Activated CD4-positive, alpha-beta T cell treated with anti-CD3 and anti-CD28 coated beads, Interleukin-2, amount 50 U/mL, for 24 hours (primary cell): Measurements from ENCODE around the gene SFXN4.
"Not testable (repeated sequence)": the region's sequence is repeated elsewhere in the genome, so short reads cannot be mapped to it uniquely, and the experiment has no call there.

Source experiments
- DNase-seq, 2 donors: peaks; one replicate each; pipeline ENCODE4 v3.0.0-alpha.2; 2020; ENCODE audit warnings: low read depth in 1 of 2, low spot score in 1 of 2

The SFXN4 gene

GRCh38 chr10:119190954-119191785 is 25.7 kb upstream of the SFXN4 start:
- no peak for DNase-seq

DNA sequence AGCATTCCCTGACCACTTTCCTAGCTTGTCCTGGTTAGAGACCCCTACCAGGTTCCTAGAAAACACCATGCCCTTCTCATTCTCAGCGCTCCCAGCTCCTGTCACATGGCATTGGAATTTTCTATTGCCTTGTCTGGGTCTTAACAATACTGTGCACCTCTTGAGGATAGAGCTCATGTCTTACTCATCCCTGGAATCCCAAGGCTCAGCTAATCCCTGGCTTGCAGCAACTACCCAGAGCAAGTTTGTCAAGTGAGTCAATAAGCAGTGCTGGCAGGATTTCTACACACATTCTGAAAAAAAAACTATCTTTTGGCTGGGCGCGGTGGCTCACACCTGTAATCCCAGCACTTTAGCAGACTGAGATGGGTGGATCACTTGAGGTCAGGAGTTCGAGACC is 24.8 kb upstream of the SFXN4 start:
- DNase-seq: no peak

- DNase-seq: no peak
These were observed 24.3 kb upstream of the SFXN4 start for GRCh38 chr10:119189811-119190282.

- DNase-seq: no peak
These were observed 18.3 kb upstream of the SFXN4 start for GRCh38 chr10:119183664-119184412.

- not testable (repeated sequence) for DNase-seq
These were observed 15.4 kb upstream of the SFXN4 start for GRCh38 chr10:119180850-119181400.

GRCh38 chr10:119178372-119179119 is 13.0 kb upstream of the SFXN4 start, which contains the start of gene PRDX3:
Gene PRDX3, minus strand, starts transcription at chr10:119178812. Its CDS starts 22 bp downstream, at chr10:119178790.
- DNase-seq: peak; percentile 86 to 89

GRCh38 chr10:119177708-119178371 is 12.3 kb upstream of the SFXN4 start:
- DNase-seq: no peak

DNA sequence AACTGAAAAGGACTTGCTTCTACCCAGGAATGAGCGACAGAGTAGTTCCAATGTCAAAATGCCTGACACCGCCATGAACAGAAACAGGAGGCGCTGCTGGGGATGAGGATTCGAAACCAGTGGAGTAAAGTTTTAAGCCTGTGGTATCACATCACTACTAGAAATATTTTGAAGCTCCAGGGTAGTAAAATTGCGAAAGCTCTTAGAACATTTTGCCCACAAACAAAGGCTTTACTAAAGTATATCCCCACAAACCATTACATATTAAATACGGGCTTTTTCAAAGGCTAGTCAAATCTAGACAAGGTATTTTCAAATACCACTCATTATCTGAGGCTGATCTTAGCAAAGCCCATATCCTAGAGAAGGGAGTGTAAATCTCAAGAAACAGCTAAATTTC is 10.7 kb upstream of the SFXN4 start:
- no peak for DNase-seq

- no peak for DNase-seq
These were observed 8.6 kb upstream of the SFXN4 start for GRCh38 chr10:119174109-119174508.

DNA sequence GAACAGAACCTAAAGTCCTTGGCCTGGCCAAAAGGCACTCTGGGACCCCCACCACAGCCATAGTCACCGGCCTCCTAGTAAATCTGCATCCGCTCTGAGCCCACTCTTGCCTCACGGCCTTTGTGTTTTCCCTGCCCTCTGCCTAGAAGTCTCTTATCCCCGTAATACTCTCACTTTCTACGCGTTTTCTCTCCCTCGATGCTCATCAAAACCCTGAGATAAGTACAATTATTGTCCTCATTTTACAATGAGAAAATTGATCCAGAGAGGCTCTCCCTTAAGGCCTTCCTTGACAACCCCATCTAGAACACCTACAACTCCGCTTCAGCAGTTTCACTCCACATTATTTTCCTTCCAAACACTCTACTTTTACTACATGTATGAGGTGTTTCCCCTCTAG is 1.5 kb upstream of the SFXN4 start:
- no peak for DNase-seq

DNA sequence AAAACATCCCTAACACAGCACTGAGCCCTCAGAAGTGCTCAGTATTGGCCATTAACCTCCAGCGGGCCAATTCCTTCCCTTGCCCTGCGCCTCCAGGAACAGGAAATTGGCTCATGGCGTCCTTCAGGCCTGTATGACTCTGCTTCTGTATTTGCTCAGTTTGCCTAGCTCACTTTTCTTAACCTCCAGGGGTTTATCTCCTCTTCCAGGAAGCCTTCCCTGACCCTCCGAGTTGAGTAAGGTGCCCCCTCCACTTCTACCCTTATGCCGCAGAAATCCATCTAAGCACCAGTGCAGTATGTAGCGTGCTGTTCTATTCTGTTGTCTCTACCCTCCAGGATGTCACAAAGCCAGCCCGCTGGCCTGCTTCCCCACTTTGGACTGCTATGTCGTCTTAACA is 1.1 kb upstream of the SFXN4 start:
- no peak for DNase-seq

DNA sequence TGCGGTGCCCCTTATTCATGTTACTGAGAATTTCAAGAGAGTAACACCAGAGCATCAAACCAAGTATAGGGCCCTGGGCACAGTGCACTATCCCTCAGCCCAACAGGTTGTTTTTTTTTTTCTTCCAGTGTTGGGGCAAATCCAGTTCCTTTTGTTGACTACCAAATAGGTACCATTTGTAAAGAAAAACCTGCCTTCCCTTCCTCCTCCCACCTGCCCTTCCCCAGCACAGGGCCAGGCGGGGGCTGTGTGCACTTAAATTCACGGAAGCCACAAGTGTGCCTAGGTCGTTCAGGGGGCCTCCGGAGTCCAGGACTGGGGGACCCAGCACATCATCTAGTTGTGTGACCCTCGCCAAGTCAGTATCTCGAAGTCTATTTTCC is 595 bp upstream of the SFXN4 start:
- DNase-seq: no peak

GRCh38 chr10:119162452-119163092 is 2.9 kb downstream of the SFXN4 start:
- no peak for DNase-seq

DNA sequence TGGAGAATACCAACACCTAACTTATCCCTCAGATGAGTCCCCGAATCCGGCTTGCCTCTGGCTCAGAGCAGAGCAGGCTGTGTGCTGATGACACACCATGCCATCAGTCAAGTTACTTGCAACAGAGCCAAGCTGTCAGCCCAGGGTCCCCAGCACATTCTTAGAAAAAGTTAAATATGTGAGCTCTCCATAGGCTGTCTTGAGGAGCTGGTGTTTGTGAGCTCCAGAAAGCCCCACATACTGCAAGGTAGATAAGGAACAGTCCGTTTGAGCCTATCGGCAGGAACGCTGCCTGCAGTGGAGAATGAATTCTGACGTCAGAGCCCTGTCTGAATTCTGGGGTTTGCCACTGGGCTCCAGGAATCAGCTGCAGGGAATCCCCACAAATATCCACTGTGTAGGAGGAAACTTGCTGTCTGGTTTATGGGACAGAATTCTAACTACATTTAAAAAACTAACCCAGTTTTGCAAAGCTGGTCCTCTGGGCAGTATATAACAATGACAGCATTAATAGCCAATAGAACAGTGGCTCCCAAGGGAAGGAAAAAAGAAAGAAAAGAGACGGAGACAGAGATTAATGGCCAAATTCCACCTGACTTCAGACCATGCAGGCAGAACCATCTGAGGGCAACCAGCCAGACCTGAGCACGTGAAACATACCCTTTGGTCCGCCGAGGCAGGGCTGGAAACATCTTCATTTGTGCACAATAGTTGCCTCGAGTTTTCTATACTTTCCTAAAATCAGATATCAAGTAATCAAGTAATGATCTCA is 3.6 kb downstream of the SFXN4 start:
- no peak for DNase-seq

GRCh38 chr10:119159332-119159731 is 6.2 kb downstream of the SFXN4 start:
- no peak for DNase-seq

- no peak for DNase-seq
These were observed 11.9 kb downstream of the SFXN4 start for GRCh38 chr10:119153661-119154060.

DNA sequence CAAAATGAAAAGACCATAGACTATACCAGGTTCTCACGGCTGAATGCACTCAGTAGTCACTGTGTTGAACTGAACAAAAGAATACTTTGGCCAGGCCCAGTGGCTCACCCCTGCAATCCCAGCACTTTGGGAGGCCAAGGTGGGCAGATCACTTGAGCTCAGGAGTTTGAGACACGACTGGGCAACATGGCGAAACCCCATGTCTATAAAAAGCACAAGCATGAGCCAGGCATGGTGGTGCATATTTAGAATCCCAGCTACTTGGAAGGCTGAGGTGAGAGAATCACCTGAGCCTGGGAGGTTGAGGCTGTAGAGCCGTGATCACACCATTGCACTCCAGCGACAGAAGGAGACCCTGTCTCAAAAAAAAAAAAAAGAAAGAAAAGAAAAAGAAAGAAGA is 12.5 kb downstream of the SFXN4 start:
- no peak for DNase-seq

DNA sequence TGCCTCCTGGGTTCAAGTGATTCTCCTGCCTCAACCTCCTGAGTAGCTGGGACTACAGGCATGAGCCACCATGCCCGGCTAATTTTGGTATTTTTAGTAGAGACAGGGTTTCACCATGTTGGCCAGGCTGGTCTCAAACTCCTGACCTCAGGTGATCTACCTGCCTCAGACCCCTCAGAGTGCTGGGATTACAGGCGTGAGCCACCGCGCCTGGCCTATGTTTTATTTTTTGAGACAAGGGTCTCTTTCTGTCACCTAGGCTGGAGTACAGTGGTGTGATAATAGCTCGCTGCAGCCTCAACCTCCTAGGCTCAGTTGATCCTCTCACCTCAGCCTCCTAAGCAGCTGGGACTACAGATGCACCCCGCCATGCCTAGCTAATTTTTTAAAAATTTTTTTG is 13.9 kb downstream of the SFXN4 start:
- not testable (repeated sequence) for DNase-seq

DNA sequence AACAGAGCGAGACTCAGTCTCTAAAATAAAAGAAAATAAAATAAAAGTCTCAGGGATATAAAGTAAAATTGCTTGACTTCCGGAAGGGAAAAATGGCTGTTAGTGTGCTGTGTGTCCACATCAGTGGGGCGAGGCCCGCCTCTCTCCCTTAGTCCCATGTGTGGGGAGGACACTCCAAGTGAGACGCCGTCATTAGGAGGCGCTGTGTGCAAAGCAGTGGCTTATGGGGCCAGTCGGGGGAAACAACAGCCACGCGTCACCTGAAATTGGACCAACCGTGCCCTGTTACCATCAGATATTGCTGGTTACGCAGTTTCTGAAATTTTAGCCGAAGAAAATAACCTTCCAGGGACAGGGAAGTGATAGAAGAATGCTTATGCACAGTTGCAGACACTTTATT is 15.8 kb downstream of the SFXN4 start:
- DNase-seq: no peak
